Ecto neural progenitor cell (in vitro differentiated cells): ENCODE results near the gene ITGA3.

Experiments
- DNase-seq: peaks from one replicate; pipeline ENCODE4 v3.0.0-alpha.2; 2018; ENCODE audit warnings: low spot score

ITGA3 gene

GRCh38 chr17:50072130-50072529 is 16.2 kb downstream of the ITGA3 start:
- no peak for DNase-seq

GRCh38 chr17:50072925-50073324 is 17.0 kb downstream of the ITGA3 start:
- no peak for DNase-seq

- no peak for DNase-seq
Measured at GRCh38 chr17:50074227-50074626, 18.3 kb downstream of the ITGA3 start.

GRCh38 chr17:50075446-50076032 is 19.6 kb downstream of the ITGA3 start:
- DNase-seq: no peak

- no peak for DNase-seq
Measured at GRCh38 chr17:50076221-50076590, 20.3 kb downstream of the ITGA3 start.

GRCh38 chr17:50076591-50077235 is 20.8 kb downstream of the ITGA3 start:
- DNase-seq: peak; percentile 77

- DNase-seq: no peak
Measured at GRCh38 chr17:50078430-50078829, 22.5 kb downstream of the ITGA3 start.

GRCh38 chr17:50079334-50080095 is 23.6 kb downstream of the ITGA3 start:
- DNase-seq: no peak

- no peak for DNase-seq
Measured at GRCh38 chr17:50080096-50080480, 24.2 kb downstream of the ITGA3 start.

- DNase-seq: no peak
Measured at GRCh38 chr17:50080827-50081226, 24.9 kb downstream of the ITGA3 start.

GRCh38 chr17:50081757-50082156 is 25.8 kb downstream of the ITGA3 start:
- no peak for DNase-seq

GRCh38 chr17:50087246-50087911 is 31.5 kb downstream of the ITGA3 start:
- peak; percentile 92 for DNase-seq

- no peak for DNase-seq
Measured at GRCh38 chr17:50087912-50088405, 32.0 kb downstream of the ITGA3 start.

- no peak for DNase-seq
Measured at GRCh38 chr17:50088952-50089825, 33.3 kb downstream of the ITGA3 start.

GRCh38 chr17:50090071-50090470 is 34.2 kb downstream of the ITGA3 start:
- DNase-seq: no peak

- DNase-seq: no peak
Measured at GRCh38 chr17:50090971-50091917, 35.3 kb downstream of the ITGA3 start.

GRCh38 chr17:50091918-50092285 is 36.0 kb downstream of the ITGA3 start:
- no peak for DNase-seq

- DNase-seq: no peak
Measured at GRCh38 chr17:50093246-50093645, 37.3 kb downstream of the ITGA3 start.

- DNase-seq: no peak
Measured at GRCh38 chr17:50093807-50094206, 37.9 kb downstream of the ITGA3 start.

- peak; percentile 97 for DNase-seq
Measured at GRCh38 chr17:50094243-50094752, 38.4 kb downstream of the ITGA3 start.
